K562 (cell line): ENCODE results near the gene RPRD1B. TPM values are rescaled to one million over a fixed set of nuclear protein-coding genes. Genes with fewer than 3 reads are reported as not detected.

Experiments
- ATAC-seq: fragments of 200-7000 bp; cut with Tn5 transposase; 3 replicates; pipeline ENCODE4 v1.9.1; 2020; ENCODE audit warnings: moderate library complexity
- BruUV-seq: library from RNA; stranded (reverse); fragments of 400-500 nt; replicated peaks from 2 replicates; lab custom pipeline; 2021; lab: Mats Ljungman, UMichigan
- CTCF ChIA-PET: fragments of 300-600 bp; formaldehyde crosslinking; extraction: SDS; loops from one replicate; lab custom pipeline; 2021; ENCODE audit warnings: low intra/inter-chr PET ratio; lab: Yijun Ruan, JAX
- POLR2A ChIA-PET: fragments of 300-600, 350-650 bp; sonication (Branson Sonifier 250); formaldehyde crosslinking; extraction: SDS; loops from one replicate; lab custom pipeline; 2021; ENCODE audit warnings: antibody characterized with exemption, inconsistent platforms; lab: Yijun Ruan, JAX
- DNase-seq, 4 experiments: peaks; one replicate each; pipeline versions ENCODE4 v3.0.0 to v3.0.0-alpha.2; 2011 to 2018; ENCODE audit warnings: low spot score in 3 of 4, mixed read lengths in 3 of 4; ENCODE audit errors: extremely low read depth in 1 of 4
- FAIRE-seq: peaks from 2 replicates; lab custom pipeline; 2011; peaks lifted over from hg19 to GRCh38; lab: Jason Lieb, UNC
- H2AFZ ChIP-seq: 2 replicates; pipeline ENCODE4 v1.6.0; 2011; ENCODE audit warnings: low read depth, low read length, control low read depth, inconsistent platforms
- H3K27ac ChIP-seq: fragments of 200-600 bp; 3 replicates; pipeline ENCODE4 v1.8.0; 2011; ENCODE audit warnings: low read depth, mild to moderate bottlenecking, control low read depth, inconsistent platforms, low read length, moderate library complexity, mixed read lengths; ENCODE audit errors: extremely low read depth
- H3K27me3 ChIP-seq, 2 experiments: fragments of 300-600 bp in 1 of 2; 2 replicates in 1 of 2; 3 replicates in 1 of 2; pipeline versions ENCODE4 v1.6.0 to v1.8.0; 2011; ENCODE audit warnings: inconsistent platforms in 2 of 2, low read length in 2 of 2, mild to moderate bottlenecking in 1 of 2, mixed read lengths in 1 of 2, moderate library complexity in 1 of 2; ENCODE audit not compliant: control insufficient read depth in 2 of 2, insufficient read depth in 2 of 2
- H3K36me3 ChIP-seq: fragments of 300-600 bp; 3 replicates; pipeline ENCODE4 v1.8.0; 2011; ENCODE audit warnings: mild to moderate bottlenecking, low read length, inconsistent platforms; ENCODE audit not compliant: control insufficient read depth, insufficient read depth
- H3K4me1 ChIP-seq, 2 experiments: fragments of 200-600 bp in 1 of 2; replicated peaks in 1 of 2; 2 replicates in 1 of 2; 3 replicates in 1 of 2; pipeline versions ENCODE4 v1.5.1 to v1.8.0; 2011; ENCODE audit warnings: inconsistent platforms in 2 of 2, low read length in 2 of 2, mild to moderate bottlenecking in 1 of 2, mixed read lengths in 1 of 2, moderate library complexity in 1 of 2; ENCODE audit not compliant: control insufficient read depth in 2 of 2, insufficient read depth in 2 of 2
- H3K4me2 ChIP-seq: 2 replicates; pipeline ENCODE4 v1.6.1; 2011; ENCODE audit warnings: low read length, control low read depth, inconsistent platforms, mixed read lengths; ENCODE audit not compliant: insufficient read depth
- H3K4me3 ChIP-seq: fragments of 200-600 bp; sonication (generic), shearing (Covaris generic); 2 replicates; pipeline ENCODE4 v1.5.1; 2016; ENCODE audit warnings: control low read depth, inconsistent platforms
- H3K79me2 ChIP-seq: fragments of 200-600 bp; 3 replicates; pipeline ENCODE4 v1.8.0; 2011; ENCODE audit warnings: low read length, inconsistent platforms; ENCODE audit not compliant: control insufficient read depth, insufficient read depth
- H3K9ac ChIP-seq, 2 experiments: 2 replicates each; pipeline versions ENCODE4 v1.6.0 to v1.6.1; 2011; ENCODE audit warnings: low read depth in 2 of 2, low read length in 2 of 2, control low read depth in 1 of 2, inconsistent platforms in 1 of 2, mild to moderate bottlenecking in 1 of 2, mixed read lengths in 1 of 2; ENCODE audit not compliant: insufficient read depth in 1 of 2
- H3K9me1 ChIP-seq: one replicate; pipeline ENCODE4 v1.6.0; 2011; ENCODE audit warnings: inconsistent platforms, mild to moderate bottlenecking, low read length, moderate library complexity; ENCODE audit not compliant: control insufficient read depth, insufficient read depth
- H3K9me3 ChIP-seq: replicated peaks from 2 replicates; pipeline ENCODE4 v1.5.1; 2011; ENCODE audit warnings: low read depth, low read length, inconsistent platforms; ENCODE audit not compliant: control insufficient read depth, insufficient read depth
- H4K20me1 ChIP-seq: replicated peaks from 2 replicates; pipeline ENCODE4 v1.6.1; 2011; ENCODE audit warnings: low read length, inconsistent platforms, mixed read lengths; ENCODE audit not compliant: control insufficient read depth, insufficient read depth
- BRF2 ChIP-seq: IDR thresholded peaks from 3 replicates; pipeline ENCODE4 v1.6.1; 2011; ENCODE audit warnings: borderline replicate concordance, mild to moderate bottlenecking; ENCODE audit not compliant: insufficient read length, insufficient read depth
- HCFC1 ChIP-seq: IDR thresholded peaks from 2 replicates; pipeline ENCODE4 v1.6.1; 2012; ENCODE audit warnings: low read depth, low read length, improper control_type of control experiment
- KDM5B ChIP-seq: fragments of 200-600 bp; sonication (generic); IDR thresholded peaks from 2 replicates; pipeline ENCODE4 v1.6.1; 2012; ENCODE audit warnings: low read depth, mild to moderate bottlenecking, moderate library complexity, low read length, control low read depth, inconsistent platforms; ENCODE audit not compliant: insufficient replicate concordance
- MCM3 ChIP-seq: fragments of 450-650 bp; IDR thresholded peaks from 2 replicates; pipeline ENCODE4 v1.6.1; 2016
- NKRF ChIP-seq: fragments of 450-650 bp; IDR thresholded peaks from 2 replicates; pipeline ENCODE4 v1.6.1; 2016; ENCODE audit warnings: borderline replicate concordance
- RBM39 ChIP-seq: fragments of 200-400 bp; formaldehyde crosslinking; optimal IDR thresholded peaks from 2 replicates; pipeline ENCODE3; 2018; ENCODE audit warnings: low read depth, low read length
- SIN3B ChIP-seq: fragments of 450-650 bp; IDR thresholded peaks from 2 replicates; pipeline ENCODE4 v1.6.1; 2017; ENCODE audit warnings: low read depth, mild to moderate bottlenecking, moderate library complexity
- SLC30A9 ChIP-seq: fragments of 250-450 bp; sonication (Bioruptor Pico); IDR thresholded peaks from 2 replicates; pipeline ENCODE4 v1.8.0; 2022; ENCODE audit warnings: mild to moderate bottlenecking, moderate library complexity
- TCF7L2 ChIP-seq: fragments of 150-350 bp; IDR thresholded peaks from 2 replicates; pipeline ENCODE4 v1.6.1; 2016; ENCODE audit warnings: low read depth, mild to moderate bottlenecking, low read length, moderate library complexity
- TFAP4 ChIP-seq: sonication (generic); formaldehyde crosslinking; IDR thresholded peaks from 2 replicates; pipeline ENCODE4 v1.8.0; 2022; ENCODE audit warnings: missing genetic modification reagents, mild to moderate bottlenecking, moderate library complexity, borderline replicate concordance
- ZNF766 ChIP-seq: fragments of 200-800 bp; sonication (Bioruptor generic); conservative IDR thresholded peaks from 2 replicates; pipeline ENCODE4 v1.6.1; 2016; ENCODE audit warnings: missing genetic modification characterization, missing compliant biosample characterization
- WGBS: fragments of 100-300 bp; shearing (Covaris generic); methylation state at CpG from one replicate; pipeline ENCODE4 v1.1.6; 2016; ENCODE audit warnings: low coverage, mixed read lengths; ENCODE audit not compliant: insufficient coverage; ENCODE audit errors: missing lambda C conversion rate; 5-methylcytosine and 5-hydroxymethylcytosine counted together
- in situ Hi-C: fragments of 300-500 bp; cut with MboI; formaldehyde crosslinking; loops from 4 replicates; pipeline ENCODE4 v1.15.0; 2018; ENCODE audit warnings: inconsistent platforms, mixed read lengths
- intact Hi-C: fragments of 100-400 bp; cut with micrococcal nuclease; formaldehyde crosslinking; loops from 2 replicates; pipeline ENCODE4 v1.14.2; 2022
- polyA plus RNA-seq, 8 experiments: library from polyadenylated mRNA; depleted of rRNA in 4 of 8; stranded (reverse) in 5 of 8; unstranded in 3 of 8; fragments of >200 nt; fragmentation: Nextera tagmentation in 2 of 8; fragmentation: Illumina TruSeq in 1 of 8; extraction: Ambion mirVana in 2 of 8; extraction: Trizol in 1 of 8; gene quantifications; 2 replicates each; pipeline versions ENCODE4 v1.2.1 to v1.2.3, GENCODE V29; 2011 to 2014; ENCODE audit warnings: inconsistent platforms in 1 of 8, missing spikeins in 1 of 8
- total RNA-seq, 7 experiments: library from RNA; depleted of rRNA in 6 of 7; stranded (reverse); fragments of >200 nt in 6 of 7; fragmentation: Illumina TruSeq in 2 of 7; extraction: Trizol in 2 of 7; gene quantifications; 2 replicates each; pipeline versions ENCODE4 v1.2.1 to v1.2.3, GENCODE V29; 2011 to 2021; ENCODE audit warnings: low replicate concordance in 1 of 7

The RPRD1B gene
- total and polyA plus RNA-seq, 9 of the 15 experiments (the other 6 are each of a cell fraction or from before 2014, with no cell fraction given), result 5.5 to 43.0 (median 24.4) TPM

DNA sequence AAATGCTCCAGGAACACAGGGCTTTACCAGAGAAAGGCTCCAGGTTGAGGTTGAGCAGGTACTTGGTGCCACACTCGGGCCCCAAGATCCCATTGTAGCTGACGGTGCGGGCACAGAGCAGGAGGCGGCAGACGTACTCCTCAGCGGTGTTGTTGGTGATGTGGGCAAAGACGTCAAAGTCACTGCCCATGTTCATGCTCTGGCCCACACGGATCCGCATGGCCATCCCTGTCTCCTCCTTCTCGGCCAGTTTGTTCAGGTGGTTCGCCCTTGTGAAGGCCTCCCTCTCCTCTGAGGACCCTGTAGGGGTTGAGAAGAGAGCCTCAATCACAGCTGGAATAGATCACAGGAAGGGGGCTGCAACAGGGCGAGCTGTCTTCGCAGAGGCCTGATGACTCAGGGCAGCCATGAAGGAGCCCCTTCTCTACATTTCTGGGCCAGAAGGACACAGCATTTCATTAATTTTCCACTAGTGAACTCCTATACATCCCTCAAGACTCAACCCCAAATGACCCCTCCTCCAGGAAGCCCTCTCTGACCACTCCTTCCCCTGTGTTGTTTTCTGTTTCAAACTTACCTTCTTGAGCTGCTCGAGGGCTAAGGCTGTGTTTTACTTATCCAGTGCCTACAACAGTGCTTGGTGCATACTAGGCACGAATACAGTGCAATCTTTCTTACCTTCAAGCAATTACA is 104.7 kb downstream of the RPRD1B start (continued):
- no peak for TF ChIP-seq BRF2
- TF ChIP-seq HCFC1, result no peak

- no TSS peak for BruUV-seq
- DNase-seq (no peak), FAIRE-seq (no peak), ATAC-seq (no peak)
- no peaks in the 10 kb centered on the region for H3K27me3 ChIP-seq
- no peak overlapping the region for H2AFZ ChIP-seq
- H3K9me1 ChIP-seq, result no peaks in the 10 kb centered on the region
- WGBS, result 91% methylated on average over 22 of the region's 25 CpGs
- H3K4me1 ChIP-seq, result peaks cover 30 to 43% of the 10 kb centered on the region in 2 experiments
- 0 out of 2 replicates have a peak, but pooled peaks cover 5% of the 10 kb centered on the region for H4K20me1 ChIP-seq
- ChIA-PET CTCF (no interaction called here), POLR2A (interaction anchor here (1.0 to 3.7 kb wide), 3 partner anchors 9 to 12 kb away, joined by 3 to 14 read pairs (median 13); no protein-coding TSS in a partner anchor)
- no peak overlapping the region for H3K4me2 ChIP-seq
- no peak overlapping the region for H3K27ac ChIP-seq
- no peak overlapping the region for H3K9ac ChIP-seq
- intact Hi-C loops, result no loop called here
- no peak overlapping the region for H3K4me3 ChIP-seq
- TF ChIP-seq ZNF766 (no peak), MCM3 (no peak), RBM39 (no peak), TCF7L2 (no peak), SIN3B (no peak), NKRF (no peak), TFAP4 (peak; percentile 21; the same call in 1 of the 2 replicates), KDM5B (no peak), SLC30A9 (CRISPR knock-in tag) (no peak)
- H3K36me3 ChIP-seq, result peaks cover 70% of the 10 kb centered on the region; the same call in 2 of the 3 replicates
- H3K79me2 ChIP-seq, result no peaks in the 10 kb centered on the region
- in situ Hi-C loops, result no loop called here
- H3K9me3 ChIP-seq, result no peaks in the 10 kb centered on the region
Measured at GRCh38 chr20:38139156-38139912, 105.8 kb downstream of the RPRD1B start.
